IPS-18a (cell line): ENCODE data around the gene HS3ST6.
"Not testable (repeated sequence)": the region's sequence is repeated elsewhere in the genome, so short reads cannot be mapped to it uniquely, and the experiment has no call there.

Source experiments
- H3K27ac ChIP-seq: one replicate; pipeline ENCODE4 v1.5.1; 2013; ENCODE audit warnings: low read length
- H3K27me3 ChIP-seq: one replicate; pipeline ENCODE4 v1.6.1; 2013; ENCODE audit warnings: mild to moderate bottlenecking, low read length; ENCODE audit not compliant: control insufficient read depth, insufficient read depth
- H3K36me3 ChIP-seq: one replicate; pipeline ENCODE4 v1.6.1; 2013; ENCODE audit warnings: low read depth, low read length; ENCODE audit not compliant: control insufficient read depth
- H3K4me1 ChIP-seq: one replicate; pipeline ENCODE4 v1.6.1; 2013; ENCODE audit warnings: low read depth, low read length; ENCODE audit not compliant: control insufficient read depth
- H3K4me3 ChIP-seq: one replicate; pipeline ENCODE4 v1.5.1; 2013; ENCODE audit warnings: low read length
- H3K9ac ChIP-seq: one replicate; pipeline ENCODE4 v1.6.1; 2013; ENCODE audit warnings: mild to moderate bottlenecking, low read length, moderate library complexity
- H3K9me3 ChIP-seq: one replicate; pipeline ENCODE4 v1.6.1; 2013; ENCODE audit warnings: low read depth, low read length; ENCODE audit not compliant: control insufficient read depth

Gene HS3ST6

DNA sequence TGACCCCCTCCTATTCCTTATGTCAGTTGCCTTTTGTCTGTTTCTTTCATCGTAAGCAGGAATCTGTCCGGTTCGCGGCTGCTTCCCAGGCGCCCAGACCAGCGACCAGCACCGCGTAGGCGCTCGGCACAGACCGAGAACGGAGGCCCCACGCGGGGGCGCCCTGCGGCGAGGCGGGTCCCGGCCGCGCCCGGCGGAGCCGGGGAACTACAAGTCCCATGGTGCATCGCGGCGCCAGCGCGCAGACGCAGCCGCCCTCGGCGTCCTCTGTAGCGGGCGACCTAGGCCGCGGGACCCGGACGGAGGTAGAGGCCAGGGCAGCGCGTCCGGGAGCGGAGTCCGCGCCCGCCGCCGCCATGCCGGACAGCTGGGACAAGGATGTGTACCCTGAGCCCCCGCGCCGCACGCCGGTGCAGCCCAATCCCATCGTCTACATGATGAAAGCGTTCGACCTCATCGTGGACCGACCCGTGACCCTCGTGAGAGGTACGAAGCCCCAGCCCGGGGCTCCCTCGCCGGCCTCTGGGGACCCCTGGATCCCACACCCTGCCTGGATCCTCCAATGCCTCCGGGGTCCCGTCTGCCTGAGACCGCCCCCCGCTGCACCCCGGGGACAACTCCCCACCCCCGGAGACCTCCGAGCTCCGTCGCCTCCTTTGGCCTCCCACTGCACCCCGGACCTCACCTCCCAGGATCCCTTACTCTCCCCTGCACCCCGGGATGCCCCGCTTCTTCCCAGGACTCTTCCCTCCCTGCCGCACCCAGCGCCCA, 41.2 kb upstream of the HS3ST6 start, which contains the start of gene NDUFB10:
Gene NDUFB10, plus strand, starts transcription at position 270 of the 771 bp plus-strand sequence. Its CDS starts 87 bp downstream, at position 357.
- H3K27ac ChIP-seq, result no peak within 1 kb of the TSS
- H3K4me3 ChIP-seq, result peak within 1 kb of the TSS; percentile 83
- H3K4me1 ChIP-seq, result peaks cover 10% of the 10 kb centered on the region
- H3K9ac ChIP-seq, result peak within 1 kb of the TSS; percentile 88
- no peaks in the 10 kb centered on the region for H3K9me3 ChIP-seq
- H3K27me3 ChIP-seq, result no peaks in the 10 kb centered on the region
- H3K36me3 ChIP-seq, result peaks cover 30% of the 10 kb centered on the region

GRCh38 chr16:1958715-1959268, 40.6 kb upstream of the HS3ST6 start:
- Histone ChIP-seq H3K4me3 (peak overlapping the region; percentile 83), H3K27me3 (no peaks in the 10 kb centered on the region), H3K9me3 (no peaks in the 10 kb centered on the region), H3K9ac (no peak overlapping the region), H3K4me1 (peaks cover 10% of the 10 kb centered on the region), H3K27ac (no peak overlapping the region), H3K36me3 (peaks cover 27% of the 10 kb centered on the region)

DNA sequence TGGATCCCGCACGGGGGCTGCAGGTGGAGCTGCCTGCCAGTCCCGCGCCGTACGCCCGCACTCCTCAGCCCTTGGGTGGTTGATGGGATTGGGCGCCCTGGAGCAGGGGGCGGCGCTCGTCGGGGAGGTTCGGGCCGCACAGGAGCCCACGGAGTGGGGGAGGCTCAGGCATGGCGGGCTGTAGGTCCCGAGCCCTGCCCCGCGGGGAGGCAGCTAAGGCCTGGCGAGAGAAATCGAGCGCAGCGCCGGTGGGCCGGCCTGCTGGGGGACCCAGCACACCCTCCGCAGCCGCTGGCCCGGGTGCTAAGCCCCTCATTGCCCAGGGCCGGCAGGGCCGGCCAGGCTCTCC, 39.9 kb upstream of the HS3ST6 start:
- H3K27me3 ChIP-seq, H3K9ac ChIP-seq, H3K4me3 ChIP-seq, H3K9me3 ChIP-seq, H3K27ac ChIP-seq: not testable (repeated sequence)
- Histone ChIP-seq H3K4me1 (peaks cover 10% of the 10 kb centered on the region), H3K36me3 (peaks cover 20% of the 10 kb centered on the region)

DNA sequence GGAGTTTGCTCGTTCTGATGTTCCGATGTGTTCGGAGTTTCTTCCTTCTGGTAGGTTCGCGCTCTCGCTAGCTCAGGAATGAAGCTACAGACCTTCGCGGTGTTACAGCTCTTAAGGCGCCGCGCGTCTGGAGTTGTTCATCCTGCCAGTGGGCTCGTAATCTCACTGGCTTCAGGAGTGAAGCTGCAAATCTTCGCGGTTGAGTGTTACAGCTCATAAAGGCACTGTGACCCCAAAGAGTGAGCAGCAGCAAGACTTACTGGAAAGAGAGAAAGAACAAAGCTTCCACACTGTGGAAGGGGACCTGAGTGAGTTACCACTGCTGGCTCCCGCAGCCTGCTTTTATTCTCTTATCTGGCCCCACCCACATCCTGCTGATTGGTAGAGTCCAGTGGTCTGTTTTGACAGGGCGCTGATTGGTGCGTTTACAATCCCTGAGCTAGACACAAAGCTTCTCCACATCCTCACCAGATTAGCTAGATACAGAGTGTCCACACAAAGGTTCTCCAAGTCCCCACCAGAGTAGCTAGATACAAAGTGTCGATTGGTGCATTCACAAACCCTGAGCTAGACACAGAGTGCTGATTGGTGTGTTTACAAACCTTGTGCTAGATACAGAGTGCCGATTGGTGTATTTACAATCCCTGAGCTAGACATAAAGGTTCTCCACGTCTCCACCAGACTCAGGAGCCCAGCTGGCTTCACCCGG, 39.4 kb upstream of the HS3ST6 start:
- peaks cover 15% of the 10 kb centered on the region for H3K36me3 ChIP-seq
- H3K4me1 ChIP-seq, H3K9me3 ChIP-seq, H3K4me3 ChIP-seq, H3K9ac ChIP-seq, H3K27me3 ChIP-seq, H3K27ac ChIP-seq: not testable (repeated sequence)

DNA sequence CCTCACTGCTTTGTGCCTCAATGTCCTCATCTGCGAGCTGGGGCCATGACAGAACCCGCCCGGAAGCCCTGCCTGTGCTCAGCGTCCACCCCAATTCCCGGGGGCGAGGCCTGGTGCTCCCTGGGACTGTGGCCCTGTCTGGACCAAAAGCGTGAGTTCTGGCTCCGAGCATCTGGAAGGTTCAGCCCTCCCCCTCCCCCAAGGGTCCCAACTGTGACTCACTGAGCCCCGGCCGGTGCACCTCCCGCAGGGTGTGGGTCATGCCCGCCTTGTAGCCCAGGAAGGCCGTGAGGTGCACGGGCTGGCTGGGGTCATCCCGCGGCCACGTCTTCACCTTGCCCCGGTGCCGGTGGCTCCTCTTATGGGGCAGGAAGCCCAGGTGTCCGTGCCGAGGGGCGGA, 35.5 kb upstream of the HS3ST6 start:
- H3K9me3 ChIP-seq, result no peaks in the 10 kb centered on the region
- no peak overlapping the region for H3K9ac ChIP-seq
- no peaks in the 10 kb centered on the region for H3K27me3 ChIP-seq
- no peak overlapping the region for H3K27ac ChIP-seq
- H3K4me3 ChIP-seq, result no peak overlapping the region
- no peaks in the 10 kb centered on the region for H3K36me3 ChIP-seq
- no peaks in the 10 kb centered on the region for H3K4me1 ChIP-seq

GRCh38 chr16:1950559-1950958, 32.3 kb upstream of the HS3ST6 start:
- Histone ChIP-seq H3K9ac (no peak overlapping the region), H3K27ac (no peak overlapping the region), H3K4me1 (no peaks in the 10 kb centered on the region), H3K4me3 (no peak overlapping the region), H3K9me3 (no peaks in the 10 kb centered on the region), H3K27me3 (no peaks in the 10 kb centered on the region), H3K36me3 (no peaks in the 10 kb centered on the region)

DNA sequence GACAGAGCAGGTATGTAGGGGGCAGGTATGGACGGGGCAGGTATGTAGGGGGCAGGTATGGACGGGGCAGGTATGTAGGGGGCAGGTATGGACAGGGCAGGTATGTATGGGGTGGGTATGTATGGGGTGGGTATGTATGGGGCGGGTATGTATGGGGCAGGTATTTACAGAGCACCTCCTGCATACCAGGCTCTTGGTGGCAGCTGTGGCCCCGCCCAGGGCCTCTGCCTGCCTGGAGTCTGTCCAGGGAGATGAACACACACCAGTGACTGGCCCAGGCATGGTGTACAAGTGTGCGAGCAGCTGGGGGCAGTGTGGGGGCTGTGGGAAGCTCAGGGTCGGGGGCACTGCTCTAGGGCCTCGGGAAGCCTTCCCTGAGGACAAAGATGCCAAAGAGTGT, 31.8 kb upstream of the HS3ST6 start:
- Histone ChIP-seq H3K27me3 (no peaks in the 10 kb centered on the region), H3K9me3 (no peaks in the 10 kb centered on the region), H3K9ac (no peak overlapping the region), H3K36me3 (no peaks in the 10 kb centered on the region), H3K27ac (no peak overlapping the region), H3K4me3 (no peak overlapping the region), H3K4me1 (no peaks in the 10 kb centered on the region)

GRCh38 chr16:1949507-1949906, 31.3 kb upstream of the HS3ST6 start:
- Histone ChIP-seq H3K36me3 (no peaks in the 10 kb centered on the region), H3K27ac (no peak overlapping the region), H3K4me3 (no peak overlapping the region), H3K9ac (no peak overlapping the region), H3K4me1 (no peaks in the 10 kb centered on the region), H3K9me3 (no peaks in the 10 kb centered on the region), H3K27me3 (no peaks in the 10 kb centered on the region)

DNA sequence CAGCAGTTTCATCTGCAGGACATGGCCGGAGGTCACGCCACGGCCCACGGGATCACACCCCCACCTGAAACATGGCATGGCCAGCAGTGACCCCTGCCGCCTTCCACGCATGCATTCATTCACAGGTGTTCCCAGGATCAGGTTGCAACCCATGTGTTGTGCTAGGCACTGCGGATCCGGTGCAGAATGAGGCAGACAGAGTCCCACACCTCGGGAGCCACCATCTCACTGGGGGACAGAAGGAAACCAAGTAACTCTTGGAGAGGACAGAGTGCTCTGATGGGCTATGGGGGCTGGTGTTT, 29.1 kb upstream of the HS3ST6 start:
- no peak overlapping the region for H3K4me3 ChIP-seq
- H3K36me3 ChIP-seq, result no peaks in the 10 kb centered on the region
- H3K4me1 ChIP-seq, result no peaks in the 10 kb centered on the region
- no peak overlapping the region for H3K27ac ChIP-seq
- no peaks in the 10 kb centered on the region for H3K27me3 ChIP-seq
- H3K9ac ChIP-seq, result no peak overlapping the region
- H3K9me3 ChIP-seq, result no peaks in the 10 kb centered on the region

- H3K27ac ChIP-seq, result no peak overlapping the region
- H3K4me3 ChIP-seq, result no peak overlapping the region
- H3K36me3 ChIP-seq, result no peaks in the 10 kb centered on the region
- H3K9ac ChIP-seq, result no peak overlapping the region
- H3K27me3 ChIP-seq, result no peaks in the 10 kb centered on the region
- no peaks in the 10 kb centered on the region for H3K4me1 ChIP-seq
- no peaks in the 10 kb centered on the region for H3K9me3 ChIP-seq
These were observed 28.5 kb upstream of the HS3ST6 start for GRCh38 chr16:1946495-1947368.

DNA sequence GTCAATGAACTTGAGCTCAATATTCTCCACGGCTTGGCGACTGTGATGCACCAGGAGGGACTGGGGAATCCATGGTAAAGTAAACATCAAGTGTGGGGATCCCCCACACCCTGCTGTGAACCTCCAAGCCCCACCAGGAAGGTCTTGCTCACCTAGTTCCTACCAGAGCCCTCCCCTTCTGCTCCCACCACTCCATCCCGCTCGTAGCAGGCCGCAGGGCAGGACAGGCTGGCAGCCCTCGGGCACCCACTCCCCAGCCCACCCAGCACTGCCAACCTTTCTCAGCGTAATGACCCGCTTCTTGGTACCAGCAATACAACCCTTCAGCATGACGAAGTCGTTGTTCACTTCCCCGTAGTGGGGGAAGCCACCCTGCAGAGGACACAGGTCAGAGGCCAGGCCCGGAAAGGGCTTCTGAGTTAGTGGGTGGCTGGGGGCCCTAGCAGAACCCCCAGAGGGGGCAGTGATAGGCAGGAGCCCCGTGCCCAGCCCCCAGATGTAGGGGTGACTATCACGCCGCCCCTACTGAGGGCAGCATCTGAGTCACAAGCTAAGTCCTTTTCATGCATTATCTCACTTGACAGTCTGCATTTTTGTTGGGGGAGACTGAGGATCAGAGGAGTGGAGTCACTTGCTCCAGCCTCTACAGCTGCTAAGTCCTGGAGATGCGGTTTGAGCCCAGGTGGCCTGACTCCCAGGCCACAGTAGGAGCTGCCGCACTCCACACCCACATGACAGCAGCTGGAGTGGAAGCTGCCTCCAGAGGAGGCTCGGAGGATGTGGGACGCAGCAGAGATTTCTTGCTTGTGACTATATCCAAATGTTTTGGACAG, 27.6 kb upstream of the HS3ST6 start:
- Histone ChIP-seq H3K4me3 (no peak overlapping the region), H3K36me3 (peaks cover 2% of the 10 kb centered on the region), H3K9me3 (no peaks in the 10 kb centered on the region), H3K27ac (no peak overlapping the region), H3K9ac (no peak overlapping the region), H3K4me1 (no peaks in the 10 kb centered on the region), H3K27me3 (no peaks in the 10 kb centered on the region)
